Muscle of leg (tissue), 11 donors: Measurements from ENCODE around the gene THBS2. TPM values are rescaled to one million over a fixed set of nuclear protein-coding genes. Genes with fewer than 3 reads are reported as not detected.

ENCODE experiments used
- DNase-seq: peaks from one replicate; pipeline ENCODE4 v3.0.0; 2013
- H3K27ac ChIP-seq: one replicate; pipeline ENCODE4 v1.5.1; 2013; ENCODE audit warnings: mild to moderate bottlenecking, low read length, control low read depth
- H3K27me3 ChIP-seq: one replicate; pipeline ENCODE4 v1.6.1; 2013; ENCODE audit warnings: low read length; ENCODE audit not compliant: control insufficient read depth, insufficient read depth
- H3K36me3 ChIP-seq: one replicate; pipeline ENCODE4 v1.6.1; 2013; ENCODE audit warnings: low read length; ENCODE audit not compliant: control insufficient read depth, insufficient read depth
- H3K4me1 ChIP-seq: one replicate; pipeline ENCODE4 v1.6.1; 2013; ENCODE audit warnings: low read length; ENCODE audit not compliant: control insufficient read depth, insufficient read depth
- H3K4me3 ChIP-seq: one replicate; pipeline ENCODE4 v1.5.1; 2013; ENCODE audit warnings: low read length, control low read depth
- H3K9me3 ChIP-seq: replicated peaks from 2 replicates; pipeline ENCODE4 v1.6.1; 2013; ENCODE audit warnings: low read depth, low read length; ENCODE audit not compliant: control insufficient read depth
- WGBS: methylation state at CpG from one replicate; pipeline ENCODE4 v1.1.5; 2013; ENCODE audit warnings: missing lambda C conversion rate; ENCODE audit not compliant: insufficient coverage; 5-methylcytosine and 5-hydroxymethylcytosine counted together
- polyA plus RNA-seq, 8 donors: library from polyadenylated mRNA; unstranded; fragments of 120-200 nt; gene quantifications; one replicate each; pipeline versions ENCODE4 v1.2.1 to v1.2.3, GENCODE V29; 2013; ENCODE audit warnings: inconsistent platforms in 1 of 8, low replicate concordance in 1 of 8; ENCODE audit not compliant: insufficient read length in 8 of 8, insufficient read depth in 1 of 8
- total RNA-seq: library from RNA; stranded (reverse); fragments of 120-200 nt; gene quantifications from one replicate; pipeline ENCODE4 v1.2.4, GENCODE V29; 2013

The THBS2 gene
- total and polyA plus RNA-seq, 9 donors, result 20.2 to 128 (median 49.5) TPM

DNA sequence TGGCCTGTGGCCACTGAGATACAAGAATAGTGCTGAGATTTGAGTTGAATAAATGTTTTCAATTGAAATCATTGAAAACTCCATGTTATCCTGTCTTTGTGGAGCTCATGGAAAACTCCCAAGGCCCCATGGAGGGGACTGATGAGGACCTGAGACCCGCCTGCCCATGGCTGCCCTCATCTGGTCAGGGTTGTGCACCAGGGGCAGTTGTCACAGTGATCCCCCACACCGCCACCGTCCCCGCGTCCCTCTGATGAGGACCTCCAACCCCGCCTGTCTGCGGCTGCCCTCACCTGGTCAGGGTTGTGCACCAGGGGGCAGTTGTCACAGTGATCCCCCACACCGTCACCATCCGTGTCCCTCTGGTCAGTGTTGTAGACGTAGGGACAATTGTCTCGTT, 27.8 kb downstream of the THBS2 start:
- no peak for DNase-seq
- peaks cover 36% of the 10 kb centered on the region for H3K36me3 ChIP-seq
- peaks cover 2% of the 10 kb centered on the region for H3K9me3 ChIP-seq
- H3K27me3 ChIP-seq, result no peaks in the 10 kb centered on the region
- no peak overlapping the region for H3K27ac ChIP-seq
- no peak overlapping the region for H3K4me3 ChIP-seq
- WGBS, result 100% methylated on average over 6 of the region's 11 CpGs
- peaks cover 12% of the 10 kb centered on the region for H3K4me1 ChIP-seq

- Histone ChIP-seq H3K4me1 (peaks cover 10% of the 10 kb centered on the region), H3K9me3 (peaks cover 2% of the 10 kb centered on the region), H3K4me3 (no peak overlapping the region), H3K27ac (no peak overlapping the region), H3K36me3 (peaks cover 38% of the 10 kb centered on the region), H3K27me3 (no peaks in the 10 kb centered on the region)
- 95% methylated on average over 17 of the region's 23 CpGs for WGBS
- DNase-seq, result no peak
These were observed 28.5 kb downstream of the THBS2 start for GRCh38 chr6:169225131-169225576.

- no peak for DNase-seq
- 66% methylated on average over 3 of the region's 9 CpGs for WGBS
- H3K9me3 ChIP-seq, result peaks cover 2% of the 10 kb centered on the region
- H3K4me3 ChIP-seq, result no peak overlapping the region
- H3K27ac ChIP-seq, result no peak overlapping the region
- H3K36me3 ChIP-seq, result peaks cover 38% of the 10 kb centered on the region
- peaks cover 10% of the 10 kb centered on the region for H3K4me1 ChIP-seq
- no peaks in the 10 kb centered on the region for H3K27me3 ChIP-seq
These were observed 28.9 kb downstream of the THBS2 start for GRCh38 chr6:169224716-169225115.

DNA sequence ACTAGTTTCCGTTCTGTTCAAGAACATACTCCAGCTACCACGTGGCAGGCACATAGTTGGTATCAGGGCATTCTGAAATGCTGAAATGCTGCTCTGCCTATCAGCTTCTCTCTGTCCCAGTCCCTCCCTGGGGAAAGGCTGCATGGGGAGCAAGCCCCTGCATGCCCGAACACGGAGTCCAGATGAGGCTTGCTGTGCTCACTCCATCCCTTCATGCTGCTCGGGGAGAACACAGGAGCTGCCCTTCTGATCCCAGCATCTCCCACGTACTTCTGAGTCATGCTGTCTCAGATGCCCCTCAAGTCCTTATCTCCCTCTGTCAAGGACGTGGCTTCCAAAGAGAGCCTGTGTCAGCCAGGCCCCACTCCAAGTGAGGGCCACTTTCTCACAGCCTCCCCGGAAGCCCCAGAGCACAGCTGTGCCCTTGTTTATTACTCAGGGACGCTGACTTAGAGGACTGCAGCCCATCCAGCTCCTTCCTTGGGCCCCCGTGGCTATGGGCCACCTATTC, 29.4 kb downstream of the THBS2 start:
- no peak overlapping the region for H3K27ac ChIP-seq
- DNase-seq, result no peak
- H3K36me3 ChIP-seq, result peaks cover 38% of the 10 kb centered on the region
- H3K4me3 ChIP-seq, result no peak overlapping the region
- H3K27me3 ChIP-seq, result no peaks in the 10 kb centered on the region
- peaks cover 6% of the 10 kb centered on the region for H3K4me1 ChIP-seq
- peaks cover 2% of the 10 kb centered on the region for H3K9me3 ChIP-seq
- 63% methylated on average over 9 of the region's 10 CpGs for WGBS

DNA sequence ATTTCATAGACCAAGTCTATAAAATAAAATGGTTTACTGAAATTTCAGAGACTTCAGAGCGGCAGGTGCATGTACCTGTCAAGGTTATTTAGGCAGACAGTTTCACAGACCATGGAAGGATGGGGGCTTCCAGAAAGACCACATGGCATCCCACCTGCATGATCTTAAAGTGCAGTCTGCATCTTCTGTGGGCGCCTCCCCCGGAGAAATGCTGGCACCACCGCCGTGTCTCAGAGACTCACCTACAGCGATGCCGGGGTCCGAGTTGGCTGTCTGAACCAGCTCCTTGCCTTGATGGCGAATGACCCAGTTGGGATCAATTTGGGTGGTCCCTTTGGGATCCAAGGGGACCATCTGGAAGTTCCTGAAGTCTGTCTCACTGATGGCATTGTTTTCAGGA, 30.6 kb downstream of the THBS2 start:
- no peak overlapping the region for H3K4me3 ChIP-seq
- H3K9me3 ChIP-seq, result peaks cover 2% of the 10 kb centered on the region
- WGBS, result 91% methylated on average over 9 of the region's 9 CpGs
- H3K36me3 ChIP-seq, result peaks cover 31% of the 10 kb centered on the region
- no peak for DNase-seq
- H3K4me1 ChIP-seq, result peaks cover 6% of the 10 kb centered on the region
- H3K27me3 ChIP-seq, result no peaks in the 10 kb centered on the region
- no peak overlapping the region for H3K27ac ChIP-seq

GRCh38 chr6:169222126-169222525, 31.5 kb downstream of the THBS2 start:
- Histone ChIP-seq H3K9me3 (peaks cover 2% of the 10 kb centered on the region), H3K27ac (no peak overlapping the region), H3K4me1 (peaks cover 6% of the 10 kb centered on the region), H3K27me3 (no peaks in the 10 kb centered on the region), H3K36me3 (peaks cover 29% of the 10 kb centered on the region), H3K4me3 (no peak overlapping the region)
- no peak for DNase-seq
- 92% methylated on average over 24 of the region's 24 CpGs for WGBS

- peaks cover 32% of the 10 kb centered on the region for H3K36me3 ChIP-seq
- H3K27me3 ChIP-seq, result no peaks in the 10 kb centered on the region
- WGBS, result 88% methylated on average over 6 of the region's 7 CpGs
- H3K4me1 ChIP-seq, result peaks cover 6% of the 10 kb centered on the region
- peaks cover 2% of the 10 kb centered on the region for H3K9me3 ChIP-seq
- H3K27ac ChIP-seq, result no peak overlapping the region
- DNase-seq, result no peak
- H3K4me3 ChIP-seq, result no peak overlapping the region
These were observed 32.4 kb downstream of the THBS2 start for GRCh38 chr6:169221264-169221663.

DNA sequence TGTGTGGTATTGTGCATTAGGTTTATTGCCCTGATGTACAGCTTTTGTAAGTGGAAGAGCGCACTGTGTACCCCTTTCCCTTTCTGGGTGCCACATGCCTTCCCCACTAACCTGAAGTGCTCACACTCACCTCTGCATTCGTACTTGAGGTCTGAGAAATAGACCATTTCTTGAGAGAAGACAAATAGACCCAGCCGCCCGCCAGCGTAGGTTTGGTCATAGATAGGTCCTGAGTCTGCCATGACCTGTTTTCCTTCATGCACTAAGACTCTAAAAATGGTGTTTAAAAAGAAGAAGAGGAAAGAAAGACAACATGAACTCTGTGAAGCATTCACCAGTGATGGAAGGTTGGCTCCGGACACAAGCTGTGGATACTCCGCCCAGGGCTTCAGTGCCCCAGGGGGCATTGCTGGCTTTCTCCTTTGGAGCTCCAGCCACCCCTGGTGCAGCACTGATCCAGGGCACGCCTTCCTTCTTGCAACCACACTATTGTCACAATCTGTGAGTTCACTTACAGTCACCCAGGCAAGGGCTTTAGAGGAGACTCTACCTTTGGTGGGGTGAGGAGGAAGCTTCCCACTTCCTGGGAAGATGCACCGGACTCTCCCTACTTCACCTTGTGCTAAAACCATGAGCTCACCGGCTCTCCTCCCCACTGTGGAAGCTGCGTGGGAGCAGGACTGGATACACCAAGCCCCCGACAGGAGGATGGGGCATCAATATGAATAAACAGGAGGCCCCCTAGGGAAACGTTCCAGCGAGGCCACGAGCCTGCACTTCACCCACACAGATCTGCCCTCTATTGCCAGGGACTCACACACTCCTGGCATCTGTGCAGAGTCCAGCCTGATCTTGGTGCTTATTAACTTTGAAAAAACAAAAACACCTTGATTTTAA, 33.3 kb downstream of the THBS2 start:
- no peak for DNase-seq
- Histone ChIP-seq H3K27me3 (no peaks in the 10 kb centered on the region), H3K4me1 (peaks cover 6% of the 10 kb centered on the region), H3K4me3 (no peak overlapping the region), H3K9me3 (peaks cover 2% of the 10 kb centered on the region), H3K36me3 (peaks cover 25% of the 10 kb centered on the region), H3K27ac (no peak overlapping the region)
- WGBS, result 99% methylated on average over 5 of the region's 15 CpGs

- Histone ChIP-seq H3K4me3 (no peak overlapping the region), H3K9me3 (peaks cover 2% of the 10 kb centered on the region), H3K4me1 (peaks cover 12% of the 10 kb centered on the region), H3K36me3 (peaks cover 17% of the 10 kb centered on the region), H3K27ac (no peak overlapping the region), H3K27me3 (no peaks in the 10 kb centered on the region)
- 100% methylated on average over 1 of the region's 1 CpG for WGBS
- no peak for DNase-seq
These were observed 35.7 kb downstream of the THBS2 start for GRCh38 chr6:169217972-169218371.

DNA sequence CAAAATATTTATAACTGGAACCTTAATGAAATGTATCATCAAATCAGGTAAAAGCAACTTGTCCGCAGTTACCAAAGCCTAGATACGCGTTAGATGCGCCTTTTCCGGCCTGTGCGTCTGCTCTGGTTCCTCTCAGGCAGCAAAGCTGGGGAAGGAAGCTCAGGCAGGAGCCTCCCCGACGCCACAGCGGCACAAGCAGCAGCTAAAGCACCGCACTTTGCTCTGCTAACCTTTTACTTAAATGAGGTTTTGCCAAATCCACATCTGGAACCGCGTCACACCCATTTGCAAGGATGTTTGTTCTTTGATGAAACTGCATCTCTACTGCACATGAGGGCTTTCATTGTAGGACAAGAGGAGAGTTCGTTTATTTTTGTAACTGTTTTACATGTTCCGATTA, 36.8 kb downstream of the THBS2 start:
- Histone ChIP-seq H3K4me1 (peaks cover 12% of the 10 kb centered on the region), H3K36me3 (peaks cover 11% of the 10 kb centered on the region), H3K4me3 (no peak overlapping the region), H3K27ac (no peak overlapping the region), H3K9me3 (no peaks in the 10 kb centered on the region), H3K27me3 (no peaks in the 10 kb centered on the region)
- no peak for DNase-seq
- WGBS, result 90% methylated on average over 5 of the region's 14 CpGs
